Amniotic stem cell (primary cell): ENCODE data around the gene TUT7.
"Not testable (repeated sequence)": the region's sequence is repeated elsewhere in the genome, so short reads cannot be mapped to it uniquely, and the experiment has no call there.

Experiments used
- DNase-seq: peaks from one replicate; lab custom pipeline; 2025; lab: John Stamatoyannopoulos, UW

The TUT7 gene

GRCh38 chr9:86300701-86301100 is 53.5 kb downstream of the TUT7 start:
- DNase-seq = no peak

- no peak for DNase-seq
These were observed 55.3 kb downstream of the TUT7 start for GRCh38 chr9:86298873-86299272.

GRCh38 chr9:86290341-86290740 is 63.9 kb downstream of the TUT7 start:
- DNase-seq = not testable (repeated sequence)

GRCh38 chr9:86288499-86289198 is 65.6 kb downstream of the TUT7 start:
- no peak for DNase-seq

- DNase-seq = no peak
These were observed 67.2 kb downstream of the TUT7 start for GRCh38 chr9:86287013-86287412.

- DNase-seq = no peak
These were observed 67.9 kb downstream of the TUT7 start for GRCh38 chr9:86286278-86286677.

GRCh38 chr9:86285261-86285660 is 68.9 kb downstream of the TUT7 start:
- no peak for DNase-seq

GRCh38 chr9:86282979-86283535 is 71.2 kb downstream of the TUT7 start:
- DNase-seq = peak; percentile 69

- peak; percentile 85 for DNase-seq
These were observed 71.9 kb downstream of the TUT7 start, which contains the start of gene ISCA1 for GRCh38 chr9:86282077-86282978. ISCA1 (minus strand) TSS chr9:86282538; CDS start chr9:86282458, 80 bp downstream.

GRCh38 chr9:86281593-86282076 is 72.6 kb downstream of the TUT7 start:
- DNase-seq = no peak

- DNase-seq = no peak
These were observed 73.6 kb downstream of the TUT7 start for GRCh38 chr9:86280580-86280979.

GRCh38 chr9:86279839-86280238 is 74.4 kb downstream of the TUT7 start:
- DNase-seq = no peak

- DNase-seq = no peak
These were observed 77.1 kb downstream of the TUT7 start for GRCh38 chr9:86277072-86277471.

- no peak for DNase-seq
These were observed 78.2 kb downstream of the TUT7 start for GRCh38 chr9:86275962-86276361.

- no peak for DNase-seq
These were observed 79.2 kb downstream of the TUT7 start for GRCh38 chr9:86274821-86275643.

GRCh38 chr9:86272221-86272620 is 82.0 kb downstream of the TUT7 start:
- DNase-seq = no peak

- DNase-seq = no peak
These were observed 90.3 kb downstream of the TUT7 start for GRCh38 chr9:86263876-86264275.

- no peak for DNase-seq
These were observed 91.7 kb downstream of the TUT7 start for GRCh38 chr9:86262492-86262891.

- no peak for DNase-seq
These were observed 94.7 kb downstream of the TUT7 start, which contains the start of gene C9orf153 for GRCh38 chr9:86259557-86259956. C9orf153 (minus strand) TSS chr9:86259657; CDS start chr9:86229603, 30,054 bp downstream.

GRCh38 chr9:86257391-86257790 is 96.8 kb downstream of the TUT7 start:
- no peak for DNase-seq

GRCh38 chr9:86256653-86257052 is 97.6 kb downstream of the TUT7 start:
- DNase-seq = no peak

- no peak for DNase-seq
These were observed 100.6 kb downstream of the TUT7 start for GRCh38 chr9:86253577-86253976.
